ENCODE measurements around the gene USP20.
"Not testable (repeated sequence)": the region's sequence is repeated elsewhere in the genome, so short reads cannot be mapped to it uniquely, and the experiment has no call there.

USP20 gene

GRCh38 chr9:129835128-129835859, at the start of gene USP20, which contains the start of gene C9orf78:
USP20 (plus strand) TSS chr9:129835458; CDS start chr9:129852556, 17,098 bp downstream.
C9orf78 (minus strand) TSS chr9:129835275; CDS start chr9:129835221, 54 bp downstream.
- DNase-seq (ENCODE audit: low spot score): peak; percentile 91

DNA sequence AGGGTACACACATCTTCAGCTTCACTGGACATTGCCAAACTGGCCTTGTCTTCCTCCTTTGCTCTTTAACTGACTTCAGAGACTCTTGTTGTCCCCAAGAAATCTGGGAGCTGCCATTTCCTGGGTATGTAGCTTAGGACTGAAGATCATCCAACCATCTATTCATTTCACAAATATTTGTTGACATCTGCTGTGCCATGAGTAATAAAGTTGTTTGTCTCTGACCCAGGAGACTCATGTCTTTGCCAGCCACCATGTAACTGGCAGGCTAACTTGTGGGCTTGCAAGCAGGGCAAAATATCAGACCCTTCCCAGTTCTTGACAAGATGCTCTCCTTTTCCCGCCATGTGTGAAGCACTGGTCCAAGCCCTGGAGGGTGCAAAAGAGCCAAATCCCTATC, 49.4 kb upstream of the USP20 start:
- DNase-seq (ENCODE audit: low spot score): no peak

- DNase-seq (ENCODE audit: low spot score): no peak
Observed at GRCh38 chr9:129786481-129786880, 48.8 kb upstream of the USP20 start.

DNA sequence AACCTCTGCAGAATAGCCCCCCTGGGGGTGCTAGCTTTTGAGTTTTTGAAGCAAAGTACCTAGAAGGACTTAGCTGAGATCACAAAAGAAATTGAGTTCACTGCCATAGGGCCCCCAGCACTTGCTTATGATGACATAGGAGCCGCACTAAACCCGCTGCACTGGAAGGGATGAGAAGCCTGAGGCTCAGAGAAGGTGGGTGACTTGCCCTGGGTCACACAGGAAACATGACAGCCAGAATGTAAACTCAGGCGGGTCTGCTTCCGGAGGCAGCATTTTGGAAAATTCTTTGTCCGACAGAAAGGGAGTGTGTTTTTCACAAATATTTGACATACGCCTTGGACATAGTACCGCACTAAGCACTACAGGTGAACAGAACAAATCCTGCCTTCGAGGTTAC, 40.7 kb upstream of the USP20 start:
- no peak for DNase-seq (ENCODE audit: low spot score)

DNA sequence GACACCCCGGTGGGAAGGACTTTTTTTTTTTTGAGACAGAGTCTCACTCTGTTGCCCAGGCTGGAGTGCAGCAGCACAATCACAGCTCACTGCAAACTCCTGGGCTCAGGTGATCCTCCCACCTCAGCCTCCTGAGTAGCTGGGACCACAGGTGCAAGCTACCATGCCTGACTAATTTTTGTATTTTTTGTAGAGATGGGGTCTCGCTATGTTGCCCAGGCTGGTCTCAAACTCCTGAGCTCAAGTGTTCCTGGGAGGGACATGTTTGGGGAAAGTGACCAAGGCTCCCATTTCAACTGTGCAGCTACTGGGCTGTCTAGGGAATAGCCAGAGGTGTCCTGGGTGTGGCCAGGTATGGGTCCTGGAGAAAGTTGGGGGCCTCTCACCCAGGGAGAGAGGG, 39.2 kb upstream of the USP20 start:
- DNase-seq (ENCODE audit: low spot score): not testable (repeated sequence)

DNA sequence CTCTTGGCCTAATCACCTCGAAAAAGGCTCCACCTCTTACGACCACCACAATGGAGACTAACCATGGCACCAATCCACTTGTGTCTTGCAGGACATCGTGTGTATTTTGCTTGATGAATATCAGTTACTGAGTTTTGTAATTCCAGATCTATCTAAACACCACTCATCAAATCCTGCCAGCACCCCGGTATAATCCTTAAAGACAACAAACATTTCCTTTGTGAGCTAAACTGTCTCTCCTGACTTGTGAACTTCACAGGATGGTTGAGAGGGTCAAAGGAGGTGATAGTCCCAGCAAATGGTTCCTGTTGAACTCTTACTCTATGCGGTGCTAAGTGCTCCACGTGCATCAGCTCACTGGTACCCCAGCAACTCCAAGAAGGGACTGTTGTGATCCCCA, 36.3 kb upstream of the USP20 start:
- DNase-seq (ENCODE audit: low spot score): no peak

- no peak for DNase-seq (ENCODE audit: low spot score)
Observed at GRCh38 chr9:129801504-129801903, 33.8 kb upstream of the USP20 start.

DNA sequence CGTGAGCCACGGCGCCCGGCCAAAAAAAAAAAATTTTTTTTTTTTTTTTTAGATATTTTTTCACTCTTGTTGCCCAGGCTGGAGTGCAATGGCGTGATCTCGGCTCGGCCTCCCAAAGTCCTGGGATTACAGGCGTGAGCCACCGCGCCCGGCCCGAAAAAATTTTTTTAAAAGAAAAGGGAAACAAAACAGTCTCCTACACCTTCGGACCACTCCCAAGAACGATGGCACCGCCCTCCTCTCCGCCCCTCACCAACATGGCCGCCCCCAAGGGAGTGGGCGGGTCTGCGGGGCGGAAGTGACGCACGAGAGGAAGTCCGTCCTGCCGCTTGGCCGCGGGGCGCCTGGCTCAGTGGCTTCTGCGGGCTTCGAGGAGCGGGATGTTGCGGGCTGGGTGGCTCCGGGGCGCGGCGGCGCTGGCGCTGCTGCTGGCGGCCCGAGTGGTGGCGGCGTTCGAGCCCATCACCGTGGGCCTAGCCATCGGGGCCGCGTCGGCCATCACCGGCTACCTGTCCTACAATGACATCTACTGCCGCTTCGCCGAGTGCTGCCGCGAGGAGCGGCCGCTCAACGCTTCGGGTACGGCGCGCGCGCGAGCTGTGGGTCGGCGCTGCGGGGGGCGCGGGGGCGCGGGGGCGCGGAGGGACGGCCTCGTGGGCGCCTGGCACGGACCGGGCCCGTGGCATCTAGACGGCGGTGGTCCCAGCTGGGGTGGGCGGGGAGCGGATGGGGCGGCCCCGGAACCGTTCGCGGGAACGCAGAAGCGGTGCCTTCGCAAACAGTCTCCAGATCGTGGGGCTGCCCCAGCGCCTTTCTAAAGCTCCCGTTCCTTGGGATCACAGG, 32.2 kb upstream of the USP20 start, which contains the start of gene TOR1B:
Gene TOR1B, plus strand, starts transcription at position 352 of the 843 bp plus-strand sequence. Its CDS starts 29 bp downstream, at position 381.
- peak; percentile 93 for DNase-seq (ENCODE audit: low spot score)

DNA sequence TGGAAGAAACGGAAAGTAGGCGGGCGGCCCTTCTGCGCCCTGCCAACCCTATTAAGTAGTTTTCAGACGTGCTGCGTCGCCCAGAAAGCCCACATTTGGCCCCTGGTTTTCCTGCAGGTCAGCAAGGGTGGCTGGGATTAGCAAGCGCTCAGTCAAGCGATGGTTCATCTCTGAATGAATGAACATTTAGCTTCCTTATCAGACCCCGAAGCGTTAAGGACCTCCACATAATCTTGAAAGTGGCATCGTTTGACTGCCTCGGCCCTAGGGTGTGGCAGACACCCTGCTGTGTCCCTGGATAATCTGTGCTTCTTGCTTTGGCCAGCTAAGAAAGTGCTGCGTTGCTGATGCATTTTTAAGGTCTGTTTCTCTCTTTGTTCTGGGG, 31.6 kb upstream of the USP20 start:
- peak; percentile 9 for DNase-seq (ENCODE audit: low spot score)

GRCh38 chr9:129806061-129806460, 29.2 kb upstream of the USP20 start:
- DNase-seq (ENCODE audit: low spot score): no peak

GRCh38 chr9:129809346-129809745, 25.9 kb upstream of the USP20 start:
- DNase-seq (ENCODE audit: low spot score): no peak

GRCh38 chr9:129810116-129810515, 25.1 kb upstream of the USP20 start:
- DNase-seq (ENCODE audit: low spot score): no peak

- no peak for DNase-seq (ENCODE audit: low spot score)
Observed at GRCh38 chr9:129810788-129811187, 24.5 kb upstream of the USP20 start.

- DNase-seq (ENCODE audit: low spot score): no peak
Observed at GRCh38 chr9:129811967-129812363, 23.3 kb upstream of the USP20 start.

DNA sequence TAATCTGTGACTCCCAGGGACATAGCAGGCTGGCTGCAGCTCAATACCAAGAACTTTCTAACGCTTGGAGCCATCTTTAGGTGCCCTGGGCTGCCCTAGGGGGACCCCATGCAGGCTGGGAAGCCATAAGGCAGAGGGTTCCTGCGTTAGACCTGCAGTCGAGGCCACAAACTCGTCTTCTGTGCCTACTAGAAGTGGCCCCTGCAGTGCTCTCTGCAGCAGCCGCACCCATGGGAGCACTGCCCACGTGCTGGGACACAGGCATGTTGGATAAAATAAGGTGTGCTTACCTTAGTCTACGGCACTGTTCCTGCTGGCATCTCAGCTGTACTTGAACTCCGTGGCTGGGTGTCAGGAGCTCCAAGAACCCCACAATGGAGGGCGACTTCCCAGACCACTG, 22.9 kb upstream of the USP20 start:
- DNase-seq (ENCODE audit: low spot score): no peak

GRCh38 chr9:129813661-129814060, 21.6 kb upstream of the USP20 start:
- no peak for DNase-seq (ENCODE audit: low spot score)

GRCh38 chr9:129814432-129815223, 20.6 kb upstream of the USP20 start:
- DNase-seq (ENCODE audit: low spot score): no peak

GRCh38 chr9:129815278-129815677, 20.0 kb upstream of the USP20 start:
- no peak for DNase-seq (ENCODE audit: low spot score)

DNA sequence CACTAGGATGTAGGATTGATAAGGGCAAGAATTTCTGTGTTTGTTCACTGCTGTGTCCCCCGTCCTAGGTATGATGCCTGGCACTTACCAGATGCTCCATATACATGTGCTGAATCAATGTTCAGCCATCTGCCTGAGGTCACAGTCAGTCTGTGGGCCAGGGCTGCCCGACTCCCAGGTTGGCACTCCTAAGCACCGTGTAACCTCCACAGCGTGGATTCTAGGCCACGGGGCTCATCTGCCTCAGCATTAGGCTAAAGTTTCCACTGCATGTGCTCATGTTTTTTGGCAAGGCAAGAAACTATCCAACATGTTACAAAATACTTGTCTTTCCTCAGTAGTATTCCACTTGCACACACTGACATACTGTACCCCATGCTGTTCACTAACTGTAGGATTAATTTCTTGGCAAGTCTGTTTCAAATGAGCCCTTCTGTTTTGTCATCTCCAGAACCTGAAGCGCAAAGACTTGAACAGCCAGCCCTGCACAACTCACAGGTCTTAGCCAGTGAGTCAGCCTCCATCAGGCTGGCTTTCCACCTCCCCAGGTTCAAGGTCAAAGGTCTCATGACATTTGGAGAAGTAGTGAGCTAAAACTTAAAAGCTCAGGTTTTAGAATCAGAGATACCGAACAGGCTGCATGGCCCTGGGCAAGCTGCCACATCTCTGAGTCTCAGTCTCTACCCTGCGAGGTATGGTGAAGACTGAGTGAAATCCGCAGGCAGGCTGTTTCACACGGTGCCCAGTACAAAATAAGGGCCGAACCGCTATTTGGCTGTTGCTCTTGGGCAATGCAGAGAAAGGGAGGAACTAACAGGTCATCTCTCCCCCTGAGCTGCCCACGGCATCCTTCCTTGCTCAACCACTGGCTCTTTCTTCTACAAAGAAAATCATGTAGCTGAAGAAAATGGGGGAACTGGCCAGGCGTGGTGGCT, 18.5 kb upstream of the USP20 start:
- DNase-seq (ENCODE audit: low spot score): no peak

DNA sequence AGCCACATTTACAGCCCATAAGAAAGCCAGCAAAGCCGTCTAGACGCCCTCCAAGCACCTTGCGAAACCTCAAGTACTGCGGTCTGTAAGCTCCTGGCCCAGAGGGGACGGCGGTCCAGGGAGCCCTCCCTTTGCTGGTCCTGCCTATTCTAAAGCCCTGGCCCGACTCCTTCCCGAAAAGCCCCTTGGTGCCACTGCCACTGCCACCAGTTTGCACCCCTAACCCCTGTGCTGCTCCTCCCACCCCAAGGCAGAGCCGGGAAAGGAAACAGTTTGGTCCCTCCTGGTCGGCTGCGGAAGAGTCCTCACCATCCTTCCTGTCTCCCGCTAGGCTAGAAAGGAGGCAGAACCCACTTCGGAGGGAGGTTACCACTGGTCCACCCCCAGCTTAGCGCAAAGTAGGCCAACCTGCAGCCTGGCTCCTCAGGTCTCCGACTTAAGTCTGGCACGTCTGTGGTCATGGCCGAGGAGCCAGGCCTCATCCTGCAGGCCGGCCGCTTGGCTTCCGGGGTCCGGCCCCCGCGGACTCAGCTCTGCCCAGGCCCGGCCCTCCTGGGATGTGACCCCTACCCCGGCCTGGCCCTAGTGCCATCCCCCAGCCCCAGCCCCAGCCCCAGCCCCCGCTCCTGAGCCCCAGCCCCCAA, 12.2 kb upstream of the USP20 start:
- DNase-seq (ENCODE audit: low spot score): peak; percentile 16

- DNase-seq (ENCODE audit: low spot score): no peak
Observed at GRCh38 chr9:129823542-129823934, 11.7 kb upstream of the USP20 start.
